ENCODE measurements around the gene KCNF1. TPM values are rescaled to one million over a fixed set of nuclear protein-coding genes. Genes with fewer than 3 reads are reported as not detected.

Gene KCNF1
- under 1 TPM; 0.22 to 0.29 TPM for polyA plus RNA-seq

GRCh38 chr2:10911291-10912075 lies at the start of gene KCNF1:
Gene KCNF1, plus strand, starts transcription at chr2:10911934. Its CDS starts 493 bp downstream, at chr2:10912427.
- Histone ChIP-seq H3K9me3 (ENCODE audit: control insufficient read depth in 2 of 2, insufficient read depth in 1 of 2, low read depth in 1 of 2, low read length in 1 of 2) (peaks cover 0 to 2% of the 10 kb centered on the region in 2 donors), H3K36me3 (ENCODE audit: control insufficient read depth in 2 of 2, insufficient read depth in 2 of 2, low read length in 1 of 2) (no peaks in the 10 kb centered on the region), H3K27ac (ENCODE audit: low read depth in 2 of 2, low read length in 1 of 2) (no peak within 1 kb of the TSS), H3K27me3 (ENCODE audit: control insufficient read depth in 1 of 2, insufficient read depth in 2 of 2, low read length in 2 of 2) (peaks cover 0 to 5% of the 10 kb centered on the region in 2 donors), H3K4me1 (ENCODE audit: control insufficient read depth in 2 of 2, insufficient read depth in 2 of 2, low read length in 1 of 2) (no peaks in the 10 kb centered on the region), H3K4me3 (ENCODE audit: low read depth in 1 of 2, low read length in 2 of 2) (peak within 1 kb of the TSS in 1 of 2 donors; percentile 32)
- WGBS, 2 donors = 11 to 13% methylated on average over 53 of the region's 53 CpGs

GRCh38 chr2:10862330-10862729 lies 49.4 kb upstream of the KCNF1 start:
- Histone ChIP-seq H3K4me1 (ENCODE audit: control insufficient read depth in 2 of 2, insufficient read depth in 2 of 2, low read length in 1 of 2) (no peaks in the 10 kb centered on the region), H3K27ac (ENCODE audit: low read depth in 2 of 2, low read length in 1 of 2) (no peak overlapping the region), H3K36me3 (ENCODE audit: control insufficient read depth in 2 of 2, insufficient read depth in 2 of 2, low read length in 1 of 2) (no peaks in the 10 kb centered on the region), H3K9me3 (ENCODE audit: control insufficient read depth in 2 of 2, insufficient read depth in 1 of 2, low read depth in 1 of 2, low read length in 1 of 2) (no peaks in the 10 kb centered on the region), H3K27me3 (ENCODE audit: control insufficient read depth in 1 of 2, insufficient read depth in 2 of 2, low read length in 2 of 2) (no peaks in the 10 kb centered on the region), H3K4me3 (ENCODE audit: low read depth in 1 of 2, low read length in 2 of 2) (no peak overlapping the region)
- WGBS, 2 donors = 84 to 86% methylated on average over 10 of the region's 10 CpGs

GRCh38 chr2:10863047-10863446 lies 48.7 kb upstream of the KCNF1 start:
- no peak overlapping the region for H3K4me3 ChIP-seq (ENCODE audit: low read depth in 1 of 2, low read length in 2 of 2)
- H3K9me3 ChIP-seq (ENCODE audit: control insufficient read depth in 2 of 2, insufficient read depth in 1 of 2, low read depth in 1 of 2, low read length in 1 of 2) = no peaks in the 10 kb centered on the region
- H3K27ac ChIP-seq (ENCODE audit: low read depth in 2 of 2, low read length in 1 of 2) = no peak overlapping the region
- H3K36me3 ChIP-seq (ENCODE audit: control insufficient read depth in 2 of 2, insufficient read depth in 2 of 2, low read length in 1 of 2) = no peaks in the 10 kb centered on the region
- WGBS, 2 donors = 85 to 91% methylated on average over 10 of the region's 10 CpGs
- H3K4me1 ChIP-seq (ENCODE audit: control insufficient read depth in 2 of 2, insufficient read depth in 2 of 2, low read length in 1 of 2) = no peaks in the 10 kb centered on the region
- no peaks in the 10 kb centered on the region for H3K27me3 ChIP-seq (ENCODE audit: control insufficient read depth in 1 of 2, insufficient read depth in 2 of 2, low read length in 2 of 2)

- Histone ChIP-seq H3K4me1 (ENCODE audit: control insufficient read depth in 2 of 2, insufficient read depth in 2 of 2, low read length in 1 of 2) (no peaks in the 10 kb centered on the region), H3K27ac (ENCODE audit: low read depth in 2 of 2, low read length in 1 of 2) (no peak overlapping the region), H3K9me3 (ENCODE audit: control insufficient read depth in 2 of 2, insufficient read depth in 1 of 2, low read depth in 1 of 2, low read length in 1 of 2) (no peaks in the 10 kb centered on the region), H3K4me3 (ENCODE audit: low read depth in 1 of 2, low read length in 2 of 2) (no peak overlapping the region), H3K36me3 (ENCODE audit: control insufficient read depth in 2 of 2, insufficient read depth in 2 of 2, low read length in 1 of 2) (no peaks in the 10 kb centered on the region), H3K27me3 (ENCODE audit: control insufficient read depth in 1 of 2, insufficient read depth in 2 of 2, low read length in 2 of 2) (no peaks in the 10 kb centered on the region)
- 59 to 71% methylated on average over 8 of the region's 8 CpGs for WGBS, 2 donors
Measured at GRCh38 chr2:10863837-10864236, 47.9 kb upstream of the KCNF1 start.

GRCh38 chr2:10864251-10864650 lies 47.5 kb upstream of the KCNF1 start:
- Histone ChIP-seq H3K36me3 (ENCODE audit: control insufficient read depth in 2 of 2, insufficient read depth in 2 of 2, low read length in 1 of 2) (no peaks in the 10 kb centered on the region), H3K27ac (ENCODE audit: low read depth in 2 of 2, low read length in 1 of 2) (no peak overlapping the region), H3K27me3 (ENCODE audit: control insufficient read depth in 1 of 2, insufficient read depth in 2 of 2, low read length in 2 of 2) (no peaks in the 10 kb centered on the region), H3K4me1 (ENCODE audit: control insufficient read depth in 2 of 2, insufficient read depth in 2 of 2, low read length in 1 of 2) (no peaks in the 10 kb centered on the region), H3K9me3 (ENCODE audit: control insufficient read depth in 2 of 2, insufficient read depth in 1 of 2, low read depth in 1 of 2, low read length in 1 of 2) (no peaks in the 10 kb centered on the region), H3K4me3 (ENCODE audit: low read depth in 1 of 2, low read length in 2 of 2) (no peak overlapping the region)
- 58 to 65% methylated on average over 10 of the region's 10 CpGs for WGBS, 2 donors

GRCh38 chr2:10864861-10865636 lies 46.7 kb upstream of the KCNF1 start:
- 71 to 74% methylated on average over 14 of the region's 14 CpGs for WGBS, 2 donors
- H3K4me3 ChIP-seq (ENCODE audit: low read depth in 1 of 2, low read length in 2 of 2) = no peak overlapping the region
- no peak overlapping the region for H3K27ac ChIP-seq (ENCODE audit: low read depth in 2 of 2, low read length in 1 of 2)
- no peaks in the 10 kb centered on the region for H3K9me3 ChIP-seq (ENCODE audit: control insufficient read depth in 2 of 2, insufficient read depth in 1 of 2, low read depth in 1 of 2, low read length in 1 of 2)
- H3K27me3 ChIP-seq (ENCODE audit: control insufficient read depth in 1 of 2, insufficient read depth in 2 of 2, low read length in 2 of 2) = no peaks in the 10 kb centered on the region
- no peaks in the 10 kb centered on the region for H3K4me1 ChIP-seq (ENCODE audit: control insufficient read depth in 2 of 2, insufficient read depth in 2 of 2, low read length in 1 of 2)
- H3K36me3 ChIP-seq (ENCODE audit: control insufficient read depth in 2 of 2, insufficient read depth in 2 of 2, low read length in 1 of 2) = no peaks in the 10 kb centered on the region

- Histone ChIP-seq H3K27ac (ENCODE audit: low read depth in 2 of 2, low read length in 1 of 2) (no peak overlapping the region), H3K9me3 (ENCODE audit: control insufficient read depth in 2 of 2, insufficient read depth in 1 of 2, low read depth in 1 of 2, low read length in 1 of 2) (no peaks in the 10 kb centered on the region), H3K27me3 (ENCODE audit: control insufficient read depth in 1 of 2, insufficient read depth in 2 of 2, low read length in 2 of 2) (no peaks in the 10 kb centered on the region), H3K4me3 (ENCODE audit: low read depth in 1 of 2, low read length in 2 of 2) (no peak overlapping the region), H3K4me1 (ENCODE audit: control insufficient read depth in 2 of 2, insufficient read depth in 2 of 2, low read length in 1 of 2) (no peaks in the 10 kb centered on the region), H3K36me3 (ENCODE audit: control insufficient read depth in 2 of 2, insufficient read depth in 2 of 2, low read length in 1 of 2) (no peaks in the 10 kb centered on the region)
- whole genome bisulfite sequencing, 2 donors = 74 to 76% methylated on average over 10 of the region's 10 CpGs
Measured at GRCh38 chr2:10865841-10866240, 45.9 kb upstream of the KCNF1 start.

GRCh38 chr2:10867692-10868420 lies 43.9 kb upstream of the KCNF1 start:
- WGBS, 2 donors = 70 to 72% methylated on average over 6 of the region's 6 CpGs
- peak overlapping the region; percentile 36 to 58 for H3K27ac ChIP-seq (ENCODE audit: low read depth in 2 of 2, low read length in 1 of 2)
- H3K36me3 ChIP-seq (ENCODE audit: control insufficient read depth in 2 of 2, insufficient read depth in 2 of 2, low read length in 1 of 2) = no peaks in the 10 kb centered on the region
- H3K27me3 ChIP-seq (ENCODE audit: control insufficient read depth in 1 of 2, insufficient read depth in 2 of 2, low read length in 2 of 2) = no peaks in the 10 kb centered on the region
- no peaks in the 10 kb centered on the region for H3K9me3 ChIP-seq (ENCODE audit: control insufficient read depth in 2 of 2, insufficient read depth in 1 of 2, low read depth in 1 of 2, low read length in 1 of 2)
- H3K4me1 ChIP-seq (ENCODE audit: control insufficient read depth in 2 of 2, insufficient read depth in 2 of 2, low read length in 1 of 2) = no peaks in the 10 kb centered on the region
- H3K4me3 ChIP-seq (ENCODE audit: low read depth in 1 of 2, low read length in 2 of 2) = no peak overlapping the region

- Histone ChIP-seq H3K9me3 (ENCODE audit: control insufficient read depth in 2 of 2, insufficient read depth in 1 of 2, low read depth in 1 of 2, low read length in 1 of 2) (no peaks in the 10 kb centered on the region), H3K27ac (ENCODE audit: low read depth in 2 of 2, low read length in 1 of 2) (peak overlapping the region; percentile 36 to 58), H3K27me3 (ENCODE audit: control insufficient read depth in 1 of 2, insufficient read depth in 2 of 2, low read length in 2 of 2) (no peaks in the 10 kb centered on the region), H3K4me1 (ENCODE audit: control insufficient read depth in 2 of 2, insufficient read depth in 2 of 2, low read length in 1 of 2) (no peaks in the 10 kb centered on the region), H3K36me3 (ENCODE audit: control insufficient read depth in 2 of 2, insufficient read depth in 2 of 2, low read length in 1 of 2) (no peaks in the 10 kb centered on the region), H3K4me3 (ENCODE audit: low read depth in 1 of 2, low read length in 2 of 2) (no peak overlapping the region)
- WGBS, 2 donors = 77 to 81% methylated on average over 15 of the region's 15 CpGs
Measured at GRCh38 chr2:10868465-10869314, 43.0 kb upstream of the KCNF1 start.

All from esophagus (tissue), 2 donors.